HEK293 (cell line): ENCODE data around the gene HHAT.

Experiments used
- CTCF ChIA-PET: fragments of 350-600 bp; formaldehyde crosslinking; extraction: SDS; loops from one replicate; lab custom pipeline; 2021; ENCODE audit warnings: antibody characterized with exemption; lab: Yijun Ruan, JAX
- POLR2A ChIA-PET: fragments of 300-600 bp; formaldehyde crosslinking; extraction: SDS; loops from one replicate; lab custom pipeline; 2020; ENCODE audit warnings: antibody characterized with exemption, inconsistent platforms; lab: Yijun Ruan, JAX
- H3K27ac ChIP-seq: fragments of 200-500 bp; sonication (Bioruptor generic); 2 replicates; pipeline ENCODE4 v1.5.1; 2014; ENCODE audit warnings: low read depth, low read length, control low read depth, inconsistent platforms; ENCODE audit errors: extremely low read depth
- H3K36me3 ChIP-seq, 2 experiments: fragments of 200-500 bp in 1 of 2; sonication (Bioruptor generic) in 1 of 2; 1 replicate in 1 of 2; 2 replicates in 1 of 2; pipeline ENCODE4 v1.5.1; 2014 to 2017; ENCODE audit warnings: inconsistent platforms in 2 of 2, low read length in 2 of 2; ENCODE audit not compliant: control insufficient read depth in 2 of 2, insufficient read depth in 1 of 2
- H3K4me1 ChIP-seq: fragments of 200-500 bp; sonication (Bioruptor generic); 2 replicates; pipeline ENCODE4 v1.5.1; 2014; ENCODE audit warnings: mild to moderate bottlenecking, low read length, inconsistent platforms; ENCODE audit not compliant: control insufficient read depth, insufficient read depth
- H3K4me3 ChIP-seq: 2 replicates; pipeline ENCODE4 v1.5.1; 2011; ENCODE audit warnings: low read depth, mild to moderate bottlenecking, control low read depth, low read length, moderate library complexity
- H3K9me3 ChIP-seq: fragments of 200-500 bp; sonication (Bioruptor generic); 2 replicates; pipeline ENCODE4 v1.5.1; 2014; ENCODE audit warnings: low read depth, low read length, inconsistent platforms; ENCODE audit not compliant: control insufficient read depth, insufficient read depth
- KLF10 ChIP-seq: fragments of 450-650 bp; IDR thresholded peaks from 2 replicates; pipeline ENCODE4 v1.5.1; 2018; ENCODE audit warnings: missing biosample characterization, mild to moderate bottlenecking, missing genetic modification characterization
- KLF8 ChIP-seq: fragments of 450-650 bp; formaldehyde crosslinking; IDR thresholded peaks from 2 replicates; pipeline ENCODE4 v1.5.1; 2016; ENCODE audit warnings: missing biosample characterization, missing genetic modification characterization
- PRDM10 ChIP-seq: fragments of 450-650 bp; formaldehyde crosslinking; IDR thresholded peaks from 2 replicates; pipeline ENCODE4 v1.5.1; 2016; ENCODE audit warnings: missing biosample characterization, missing genetic modification characterization
- ZBTB1 ChIP-seq: fragments of 450-650 bp; formaldehyde crosslinking; IDR thresholded peaks from 2 replicates; pipeline ENCODE4 v1.5.1; 2016; ENCODE audit warnings: missing biosample characterization, missing genetic modification characterization
- ZFP41 ChIP-seq: fragments of 450-650 bp; formaldehyde crosslinking; IDR thresholded peaks from 2 replicates; pipeline ENCODE4 v1.5.1; 2016; ENCODE audit warnings: missing biosample characterization, missing genetic modification characterization, borderline replicate concordance
- ZNF175 ChIP-seq: fragments of 450-650 bp; formaldehyde crosslinking; IDR thresholded peaks from 2 replicates; pipeline ENCODE4 v1.5.1; 2016; ENCODE audit warnings: missing biosample characterization, missing genetic modification characterization
- ZNF354C ChIP-seq: fragments of 450-650 bp; formaldehyde crosslinking; IDR thresholded peaks from 2 replicates; pipeline ENCODE4 v1.5.1; 2016; ENCODE audit warnings: missing biosample characterization, missing genetic modification characterization, low read depth, borderline replicate concordance
- ZNF394 ChIP-seq: fragments of 450-650 bp; formaldehyde crosslinking; IDR thresholded peaks from 2 replicates; pipeline ENCODE4 v1.5.1; 2016; ENCODE audit warnings: missing biosample characterization, missing genetic modification characterization, mild to moderate bottlenecking, moderate library complexity, borderline replicate concordance
- ZNF639 ChIP-seq: fragments of 450-650 bp; formaldehyde crosslinking; IDR thresholded peaks from 2 replicates; pipeline ENCODE4 v1.5.1; 2016; ENCODE audit warnings: missing biosample characterization, missing genetic modification characterization
- ZNF791 ChIP-seq: fragments of 450-650 bp; formaldehyde crosslinking; IDR thresholded peaks from 2 replicates; pipeline ENCODE4 v1.5.1; 2016; ENCODE audit warnings: missing biosample characterization, missing genetic modification characterization
- ZSCAN18 ChIP-seq: fragments of 450-650 bp; formaldehyde crosslinking; IDR thresholded peaks from 2 replicates; pipeline ENCODE4 v1.5.1; 2016; ENCODE audit warnings: missing biosample characterization, missing genetic modification characterization

Gene HHAT

GRCh38 chr1:210310562-210311153 lies 18.0 kb upstream of the HHAT start (continued):
- no peak for TF ChIP-seq ZNF639 (tag by site-specific recombination)
- no peak for TF ChIP-seq KLF10 (tag by site-specific recombination)

- Histone ChIP-seq H3K4me3 (peak overlapping the region; percentile 42; the same call in 1 of the 2 replicates), H3K27ac (no peak overlapping the region; the same call in 1 of the 2 replicates), H3K4me1 (no peaks in the 10 kb centered on the region), H3K36me3 (no peaks in the 10 kb centered on the region), H3K9me3 (no peaks in the 10 kb centered on the region)
- CTCF ChIA-PET = interaction anchor here (0.5 to 5.7 kb wide), 32 partner anchors 10 to 1439 kb away, joined by 3 to 71 read pairs (median 3); partner anchors contain the start of gene UTP25
- POLR2A ChIA-PET = interaction anchor here (0.6 to 1.3 kb wide), 4 partner anchors 20 to 173 kb away, joined by 3 to 4 read pairs (median 3); no protein-coding TSS in a partner anchor
- TF ChIP-seq ZNF394 (tag by site-specific recombination) = no peak
- peak; percentile 32 for TF ChIP-seq PRDM10 (tag by site-specific recombination)
These were observed 16.8 kb upstream of the HHAT start for GRCh38 chr1:210311726-210312493.

- CTCF ChIA-PET = interaction anchor here (1.2 to 1.6 kb wide), 2 partner anchors 87 to 324 kb away, joined by 3 to 4 read pairs; no protein-coding TSS in a partner anchor
- TF ChIP-seq ZNF791 (tag by site-specific recombination) (no peak), ZNF175 (tag by site-specific recombination) (no peak), ZBTB1 (tag by site-specific recombination) (no peak), ZNF354C (no peak), ZSCAN18 (tag by site-specific recombination) (no peak), ZFP41 (tag by site-specific recombination) (no peak), KLF8 (no peak)
These were observed 15.6 kb upstream of the HHAT start for GRCh38 chr1:210313046-210313595.

More at GRCh38 chr1:210313046-210313595, 15.6 kb upstream of the HHAT start:
- no peak overlapping the region for H3K27ac ChIP-seq
- no peaks in the 10 kb centered on the region for H3K9me3 ChIP-seq
- POLR2A ChIA-PET = no interaction called here
- H3K4me1 ChIP-seq = no peaks in the 10 kb centered on the region
- no peaks in the 10 kb centered on the region for H3K36me3 ChIP-seq
- no peak overlapping the region for H3K4me3 ChIP-seq
